Measurements from ENCODE around the gene FOXA2.

DNA sequence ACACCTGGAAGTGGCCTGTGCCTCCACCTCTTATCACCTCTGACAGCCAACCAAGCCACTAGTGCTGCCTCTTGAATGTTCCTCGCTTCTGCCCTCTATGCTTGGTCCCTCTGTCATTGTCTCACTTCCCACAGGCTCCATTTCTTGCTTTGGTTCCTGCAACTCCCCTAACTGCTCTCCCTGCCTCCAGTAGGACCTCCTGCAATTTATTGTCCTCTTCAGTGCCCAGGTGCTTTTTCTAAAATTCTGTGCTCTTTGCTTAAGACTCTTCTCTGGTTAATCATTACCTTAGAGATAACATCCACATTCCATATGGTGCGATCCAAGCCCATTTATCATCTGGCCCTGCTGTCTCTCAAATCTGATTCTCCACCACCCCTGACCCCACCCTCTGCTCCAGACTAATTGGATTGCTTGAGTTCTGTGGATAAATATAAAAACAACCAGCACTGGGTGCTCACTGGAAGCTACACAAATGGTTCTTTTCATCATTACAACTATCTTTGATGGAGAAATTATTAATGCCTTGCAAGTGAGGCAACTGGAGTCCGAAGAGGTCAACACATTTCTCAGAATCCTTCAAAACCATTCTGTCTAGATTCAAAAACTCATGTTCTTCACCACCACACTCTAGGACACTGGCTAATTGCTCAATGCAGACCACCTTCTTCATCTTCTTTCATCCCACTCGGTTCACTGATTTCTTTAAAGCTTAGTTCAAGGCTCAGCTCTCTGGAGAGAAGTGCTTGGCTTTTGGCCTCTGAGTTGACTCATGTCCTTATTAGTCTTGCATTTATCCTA, 47.2 kb downstream of the FOXA2 start:
- TF ChIP-seq, protein P1, sequence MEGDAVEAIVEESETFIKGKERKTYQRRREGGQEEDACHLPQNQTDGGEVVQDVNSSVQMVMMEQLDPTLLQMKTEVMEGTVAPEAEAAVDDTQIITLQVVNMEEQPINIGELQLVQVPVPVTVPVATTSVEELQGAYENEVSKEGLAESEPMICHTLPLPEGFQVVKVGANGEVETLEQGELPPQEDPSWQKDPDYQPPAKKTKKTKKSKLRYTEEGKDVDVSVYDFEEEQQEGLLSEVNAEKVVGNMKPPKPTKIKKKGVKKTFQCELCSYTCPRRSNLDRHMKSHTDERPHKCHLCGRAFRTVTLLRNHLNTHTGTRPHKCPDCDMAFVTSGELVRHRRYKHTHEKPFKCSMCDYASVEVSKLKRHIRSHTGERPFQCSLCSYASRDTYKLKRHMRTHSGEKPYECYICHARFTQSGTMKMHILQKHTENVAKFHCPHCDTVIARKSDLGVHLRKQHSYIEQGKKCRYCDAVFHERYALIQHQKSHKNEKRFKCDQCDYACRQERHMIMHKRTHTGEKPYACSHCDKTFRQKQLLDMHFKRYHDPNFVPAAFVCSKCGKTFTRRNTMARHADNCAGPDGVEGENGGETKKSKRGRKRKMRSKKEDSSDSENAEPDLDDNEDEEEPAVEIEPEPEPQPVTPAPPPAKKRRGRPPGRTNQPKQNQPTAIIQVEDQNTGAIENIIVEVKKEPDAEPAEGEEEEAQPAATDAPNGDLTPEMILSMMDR (IDR thresholded peaks at IDR 0.05; ENCODE audit: extremely low read depth in 1 of 2, insufficient read depth in 1 of 2, low read depth in 1 of 2, low read length in 2 of 2) = no peak
- TF ChIP-seq MYC (IDR thresholded peaks at IDR 0.05; ENCODE audit: low read depth, low read length) = no peak
- TF ChIP-seq EZH2 (IDR thresholded peaks at IDR 0.05; ENCODE audit: borderline replicate concordance, low read depth, low read length, severe bottlenecking) = no peak
- no peak for TF ChIP-seq JUN (IDR thresholded peaks at IDR 0.05; ENCODE audit: borderline replicate concordance, insufficient read depth, insufficient read length, low read depth)
- TF ChIP-seq POLR2A (IDR thresholded peaks at IDR 0.05; ENCODE audit: low read depth, low read length) = no peak
- TF ChIP-seq, protein P2, sequence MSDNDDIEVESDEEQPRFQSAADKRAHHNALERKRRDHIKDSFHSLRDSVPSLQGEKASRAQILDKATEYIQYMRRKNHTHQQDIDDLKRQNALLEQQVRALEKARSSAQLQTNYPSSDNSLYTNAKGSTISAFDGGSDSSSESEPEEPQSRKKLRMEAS (IDR thresholded peaks at IDR 0.05; ENCODE audit: insufficient read depth, insufficient read length) = no peak
